Measurements from ENCODE around the gene BBS1.
"Not testable (repeated sequence)": the region's sequence is repeated elsewhere in the genome, so short reads cannot be mapped to it uniquely, and the experiment has no call there.

BBS1 gene

GRCh38 chr11:66529069-66529468 lies 18.6 kb downstream of the BBS1 start:
- DNase-seq = no peak

GRCh38 chr11:66529655-66530054 lies 19.2 kb downstream of the BBS1 start:
- DNase-seq = no peak

DNA sequence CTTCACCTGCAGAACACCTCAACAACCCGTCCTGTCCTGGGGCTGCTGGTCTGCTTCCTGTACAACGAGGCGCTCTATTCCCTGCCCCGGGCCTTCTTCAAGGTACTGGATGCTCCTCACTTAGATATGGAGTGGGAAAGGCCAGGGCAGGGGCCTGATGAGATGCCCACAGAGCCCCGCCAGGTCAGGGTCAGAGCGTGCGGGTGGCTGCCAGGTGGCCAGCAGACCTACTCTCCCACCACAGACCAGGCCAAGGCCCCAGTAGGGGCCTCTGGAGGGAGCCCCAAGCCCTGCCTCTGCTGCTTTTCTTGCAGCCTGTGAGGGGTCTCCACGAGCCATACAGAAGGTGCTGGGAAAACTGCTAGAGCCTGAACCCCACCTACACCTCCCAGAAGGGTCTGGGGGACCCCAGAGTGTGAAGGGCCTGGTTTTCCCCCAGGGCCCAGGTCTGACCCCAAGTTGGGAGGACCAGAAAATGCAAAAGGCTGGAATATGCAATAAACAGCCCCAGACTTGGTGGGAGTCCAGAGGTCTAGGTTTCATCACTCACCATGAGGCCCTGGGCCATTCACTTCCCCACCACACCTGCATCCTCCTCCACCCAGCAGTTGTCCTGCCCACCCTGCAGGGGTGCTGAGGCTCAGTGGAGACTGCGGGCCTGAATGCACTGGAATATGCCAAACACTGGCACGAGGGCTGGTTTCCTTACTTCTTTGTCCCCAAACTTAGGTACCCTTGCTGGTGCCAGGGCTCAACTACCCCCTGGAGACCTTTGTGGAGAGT lies 20.7 kb downstream of the BBS1 start:
- DNase-seq = no peak

GRCh38 chr11:66531841-66532240 lies 21.4 kb downstream of the BBS1 start:
- no peak for DNase-seq

- no peak for DNase-seq
Observed at GRCh38 chr11:66532784-66533183, 22.3 kb downstream of the BBS1 start.

- no peak for DNase-seq
Observed at GRCh38 chr11:66539170-66539869, 28.9 kb downstream of the BBS1 start.

DNA sequence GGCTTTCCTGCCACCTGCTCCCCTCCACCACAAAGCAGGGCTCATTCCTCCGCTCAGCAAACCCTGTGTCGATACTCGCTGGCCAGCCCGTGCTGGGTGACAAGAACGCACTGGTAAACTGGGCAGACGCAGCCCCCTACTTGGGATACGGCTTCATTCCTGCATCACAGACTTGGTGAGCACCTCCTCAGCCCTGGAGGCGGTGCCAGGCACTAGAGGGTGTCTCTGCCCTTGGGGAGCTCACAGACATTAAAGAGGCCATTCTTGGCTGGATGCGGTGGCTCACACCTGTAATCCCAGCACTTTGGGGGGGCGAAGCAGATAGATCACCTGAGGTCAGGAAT lies 29.4 kb downstream of the BBS1 start:
- DNase-seq = no peak

DNA sequence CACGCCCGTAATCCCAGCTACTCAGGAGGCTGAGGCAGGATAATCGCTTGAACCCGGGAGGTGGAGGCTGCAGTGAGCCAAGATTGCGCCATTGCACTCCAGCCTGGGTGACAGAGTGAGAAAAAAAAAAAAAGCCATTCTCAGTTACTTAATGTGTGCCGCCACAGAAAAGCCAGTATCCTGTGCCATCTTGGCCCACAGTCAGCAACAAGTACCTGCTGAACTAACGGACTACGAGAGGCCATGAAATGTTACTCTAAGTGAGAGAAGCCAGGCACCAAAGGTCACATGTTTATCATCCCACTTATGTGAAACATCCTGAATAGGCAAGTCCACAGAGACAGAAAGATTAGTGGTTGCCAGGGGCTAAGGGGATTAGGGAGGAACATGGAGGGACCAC lies 30.2 kb downstream of the BBS1 start:
- DNase-seq = not testable (repeated sequence)

DNA sequence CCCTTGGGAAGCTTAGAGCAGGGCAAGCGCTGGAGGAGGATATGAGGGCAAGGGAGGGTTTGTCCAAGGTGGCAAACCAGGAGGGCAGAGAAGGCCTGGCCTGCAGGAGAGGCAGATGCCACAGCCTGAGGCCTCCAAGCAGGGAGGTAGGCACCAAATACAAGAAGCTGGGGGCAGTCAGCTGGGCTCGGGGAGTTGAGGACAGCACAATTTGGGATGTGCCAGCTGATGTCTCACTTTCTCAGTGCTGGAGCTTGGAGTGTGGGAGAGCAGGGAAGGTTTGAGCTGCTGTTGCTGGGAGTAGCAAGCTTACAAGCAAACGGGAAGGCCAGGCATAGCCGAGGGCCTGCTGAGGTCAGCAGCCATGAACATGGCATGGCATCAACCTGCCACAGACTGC lies 31.5 kb downstream of the BBS1 start:
- DNase-seq = no peak

- DNase-seq = no peak
Observed at GRCh38 chr11:66542362-66542761, 31.9 kb downstream of the BBS1 start.

GRCh38 chr11:66543263-66544107 lies 33.0 kb downstream of the BBS1 start:
- peak; percentile 63 to 72 for DNase-seq

GRCh38 chr11:66544952-66545351 lies 34.5 kb downstream of the BBS1 start:
- DNase-seq = not testable (repeated sequence)

- DNase-seq = peak; percentile 95 to 97
Observed at GRCh38 chr11:66545701-66546367, 35.4 kb downstream of the BBS1 start, which contains the start of gene ZDHHC24. ZDHHC24 (minus strand) TSS chr11:66546048; CDS start chr11:66546003, 45 bp downstream.

DNA sequence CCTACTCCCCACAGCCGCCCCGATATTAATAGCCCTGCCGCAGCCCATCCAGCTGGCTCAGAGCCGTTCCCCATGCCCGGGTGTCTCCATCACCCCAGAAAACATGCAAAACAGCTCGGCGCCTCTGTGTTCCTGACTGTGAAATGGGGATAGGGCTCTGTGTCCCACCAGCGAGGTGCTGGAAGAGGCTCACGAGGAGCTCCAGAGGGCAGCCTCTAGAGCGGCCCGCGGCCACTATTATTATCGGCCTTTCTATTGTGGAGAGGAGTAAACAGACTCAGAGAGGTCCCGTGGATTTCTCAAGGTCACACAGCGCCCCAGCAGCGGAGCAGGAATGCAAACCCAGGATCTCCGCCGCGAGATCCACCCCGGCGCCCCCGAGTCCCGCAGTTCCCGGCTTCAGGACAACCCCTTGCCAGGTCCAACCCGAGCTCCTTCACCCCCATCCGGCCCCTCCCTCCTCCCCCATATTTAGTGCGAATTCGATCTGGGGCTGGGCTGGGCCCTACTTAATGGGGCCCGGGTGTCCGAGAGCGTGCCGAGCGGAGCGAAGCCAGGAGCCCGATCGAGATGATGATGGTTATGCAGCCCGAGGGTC lies 36.0 kb downstream of the BBS1 start, which contains the start of gene ACTN3:
ACTN3 (plus strand) TSS at position 536 of the 598 bp plus-strand sequence; CDS start at position 571, 35 bp downstream.
- DNase-seq = peak in 1 of 2 experiments; percentile 30

GRCh38 chr11:66546966-66547661 lies 36.7 kb downstream of the BBS1 start:
- no peak for DNase-seq

GRCh38 chr11:66547662-66548009 lies 37.2 kb downstream of the BBS1 start:
- DNase-seq = no peak

- no peak for DNase-seq
Observed at GRCh38 chr11:66548041-66548440, 37.6 kb downstream of the BBS1 start.

DNA sequence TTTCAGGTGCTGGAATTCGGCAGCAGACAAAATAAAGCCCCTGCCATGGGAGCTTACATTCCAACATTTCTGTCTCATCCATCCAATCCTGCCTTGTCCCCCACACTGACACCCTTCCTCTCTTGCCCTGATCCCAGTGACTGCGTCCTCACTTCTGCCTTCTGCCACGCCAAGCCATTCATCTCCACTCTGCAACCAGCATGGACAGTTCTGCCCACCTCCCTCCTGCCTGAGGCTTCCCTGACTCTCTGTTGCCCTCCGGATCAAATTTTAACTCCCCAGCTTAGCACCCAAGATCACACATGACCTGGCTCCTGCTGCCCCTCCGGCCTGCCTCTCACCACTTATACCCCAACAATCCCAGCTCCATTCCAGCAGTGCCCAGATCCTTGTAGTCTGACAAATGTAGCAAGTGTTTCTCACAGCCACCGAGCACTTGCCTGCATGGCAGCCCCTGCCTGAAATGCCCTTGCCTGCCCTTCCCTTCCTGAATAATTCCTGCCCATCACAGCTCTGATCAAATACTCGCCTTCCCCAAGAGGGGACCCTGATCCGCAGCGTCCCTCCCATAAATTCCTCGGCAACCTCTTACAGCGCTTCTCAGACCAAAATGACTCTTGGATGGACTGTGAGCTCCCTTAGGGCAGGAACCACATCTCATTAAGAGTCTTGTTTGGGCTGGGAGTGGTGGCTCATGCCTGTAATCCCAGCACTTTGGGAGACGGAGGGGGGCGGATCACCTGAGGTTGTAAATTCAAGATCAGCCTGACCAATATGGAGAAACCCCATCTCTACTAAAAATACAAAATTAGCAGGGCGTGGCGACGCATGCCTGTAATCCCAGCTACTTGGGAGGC lies 38.6 kb downstream of the BBS1 start:
- DNase-seq = no peak

DNA sequence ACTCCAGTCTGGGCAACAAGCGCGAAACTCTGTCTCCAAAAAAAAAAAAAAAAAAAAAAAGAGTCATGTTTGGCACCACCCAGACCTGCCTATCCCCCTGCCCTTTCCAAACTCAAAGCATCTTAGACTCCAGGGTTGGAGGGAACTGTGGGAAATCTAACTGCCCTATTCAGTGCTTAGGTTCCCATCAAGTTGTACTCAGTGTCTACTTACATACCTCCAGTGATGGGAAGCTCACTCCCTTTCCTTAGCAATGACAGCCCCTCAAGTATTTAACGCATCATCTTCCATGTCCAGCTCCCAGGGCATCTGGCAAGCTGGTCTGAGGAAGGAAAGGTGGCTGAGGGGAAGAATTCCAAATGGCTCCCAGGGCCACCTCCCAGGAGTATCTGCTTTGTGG lies 39.3 kb downstream of the BBS1 start:
- no peak for DNase-seq

DNA sequence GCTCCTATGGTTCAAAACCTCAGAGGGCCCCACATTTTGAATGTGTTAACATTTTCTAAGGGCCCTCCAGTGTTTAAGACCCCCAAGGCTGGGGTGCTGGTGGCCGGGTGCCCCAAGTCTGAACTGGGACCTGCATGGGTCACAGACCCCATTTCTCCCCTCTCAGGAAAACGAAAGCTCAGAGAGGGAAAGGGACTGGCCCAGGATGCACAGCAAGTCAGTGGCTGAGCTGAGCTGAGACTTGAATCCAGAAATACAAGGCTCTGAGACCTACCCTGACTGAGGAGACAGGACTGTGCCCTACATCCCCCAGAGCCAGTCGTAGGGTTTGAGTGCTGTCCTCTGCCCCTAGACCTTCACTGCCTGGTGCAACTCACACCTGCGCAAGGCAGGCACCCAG lies 40.5 kb downstream of the BBS1 start:
- no peak for DNase-seq

- DNase-seq = no peak
Observed at GRCh38 chr11:66554602-66555001, 44.2 kb downstream of the BBS1 start.

Measured in activated T-cell treated with anti-CD3 and anti-CD28 coated beads, Interleukin-2, amount 50 U/mL, for 48 hours (primary cell).